ENCODE measurements around the gene KRTAP5-10. TPM values are rescaled to one million over a fixed set of nuclear protein-coding genes. Genes with fewer than 3 reads are reported as not detected.

The KRTAP5-10 gene
- total RNA-seq, 4 donors from 2014 or later = not detected

GRCh38 chr11:71548120-71548519, 17.2 kb upstream of the KRTAP5-10 start, which contains the start of gene KRTAP5-9:
Gene KRTAP5-9, plus strand, starts transcription at chr11:71548420. Its CDS starts 238 bp downstream, at chr11:71548658.
- WGBS, 2 donors = 52 to 56% methylated on average over 4 to 5 of the region's 5 CpGs
- Histone ChIP-seq H3K4me1 (no peaks in the 10 kb centered on the region), H3K36me3 (no peaks in the 10 kb centered on the region), H3K9me3 (no peaks in the 10 kb centered on the region), H3K4me3 (no peak within 1 kb of the TSS), H3K27ac (no peak within 1 kb of the TSS), H3K27me3 (peaks cover 0 to 15% (median 0%) of the 10 kb centered on the region in 4 donors)
- no peak for DNase-seq
- intact Hi-C loops (cut with DNase I) = loop anchor here (5.0 kb wide), 1 partner anchor 66 kb away; no protein-coding TSS in a partner anchor
- TF ChIP-seq POLR2A (IDR thresholded peaks at IDR 0.05) = no peak
- TF ChIP-seq, protein P1, sequence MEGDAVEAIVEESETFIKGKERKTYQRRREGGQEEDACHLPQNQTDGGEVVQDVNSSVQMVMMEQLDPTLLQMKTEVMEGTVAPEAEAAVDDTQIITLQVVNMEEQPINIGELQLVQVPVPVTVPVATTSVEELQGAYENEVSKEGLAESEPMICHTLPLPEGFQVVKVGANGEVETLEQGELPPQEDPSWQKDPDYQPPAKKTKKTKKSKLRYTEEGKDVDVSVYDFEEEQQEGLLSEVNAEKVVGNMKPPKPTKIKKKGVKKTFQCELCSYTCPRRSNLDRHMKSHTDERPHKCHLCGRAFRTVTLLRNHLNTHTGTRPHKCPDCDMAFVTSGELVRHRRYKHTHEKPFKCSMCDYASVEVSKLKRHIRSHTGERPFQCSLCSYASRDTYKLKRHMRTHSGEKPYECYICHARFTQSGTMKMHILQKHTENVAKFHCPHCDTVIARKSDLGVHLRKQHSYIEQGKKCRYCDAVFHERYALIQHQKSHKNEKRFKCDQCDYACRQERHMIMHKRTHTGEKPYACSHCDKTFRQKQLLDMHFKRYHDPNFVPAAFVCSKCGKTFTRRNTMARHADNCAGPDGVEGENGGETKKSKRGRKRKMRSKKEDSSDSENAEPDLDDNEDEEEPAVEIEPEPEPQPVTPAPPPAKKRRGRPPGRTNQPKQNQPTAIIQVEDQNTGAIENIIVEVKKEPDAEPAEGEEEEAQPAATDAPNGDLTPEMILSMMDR (IDR thresholded peaks at IDR 0.05) = no peak

DNA sequence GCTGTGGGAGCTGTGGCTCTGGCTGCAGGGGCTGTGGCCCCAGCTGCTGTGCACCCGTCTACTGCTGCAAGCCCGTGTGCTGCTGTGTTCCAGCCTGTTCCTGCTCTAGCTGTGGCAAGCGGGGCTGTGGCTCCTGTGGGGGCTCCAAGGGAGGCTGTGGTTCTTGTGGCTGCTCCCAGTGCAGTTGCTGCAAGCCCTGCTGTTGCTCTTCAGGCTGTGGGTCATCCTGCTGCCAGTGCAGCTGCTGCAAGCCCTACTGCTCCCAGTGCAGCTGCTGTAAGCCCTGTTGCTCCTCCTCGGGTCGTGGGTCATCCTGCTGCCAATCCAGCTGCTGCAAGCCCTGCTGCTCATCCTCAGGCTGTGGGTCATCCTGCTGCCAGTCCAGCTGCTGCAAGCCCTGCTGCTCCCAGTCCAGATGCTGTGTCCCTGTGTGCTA, 16.6 kb upstream of the KRTAP5-10 start:
- DNase-seq = no peak
- no peaks in the 10 kb centered on the region for H3K9me3 ChIP-seq
- H3K4me3 ChIP-seq = no peak overlapping the region
- no peak overlapping the region for H3K27ac ChIP-seq
- no peak for TF ChIP-seq POLR2A (IDR thresholded peaks at IDR 0.05)
- TF ChIP-seq, protein P1 (IDR thresholded peaks at IDR 0.05) = no peak
- no peaks in the 10 kb centered on the region for H3K36me3 ChIP-seq
- WGBS, 2 donors = 37 to 60% methylated on average over 2 of the region's 5 CpGs
- H3K27me3 ChIP-seq = peaks cover 0 to 15% (median 0%) of the 10 kb centered on the region in 4 donors
- intact Hi-C loops (cut with DNase I) = loop anchor here (5.0 kb wide), 1 partner anchor 66 kb away; no protein-coding TSS in a partner anchor
- H3K4me1 ChIP-seq = no peaks in the 10 kb centered on the region

GRCh38 chr11:71551711-71552110, 13.7 kb upstream of the KRTAP5-10 start:
- TF ChIP-seq, protein P1 (IDR thresholded peaks at IDR 0.05) = no peak
- TF ChIP-seq POLR2A (IDR thresholded peaks at IDR 0.05) = no peak
- Histone ChIP-seq H3K4me3 (no peak overlapping the region), H3K27me3 (peaks cover 0 to 16% (median 0%) of the 10 kb centered on the region in 4 donors), H3K27ac (no peak overlapping the region), H3K4me1 (no peaks in the 10 kb centered on the region), H3K9me3 (no peaks in the 10 kb centered on the region), H3K36me3 (no peaks in the 10 kb centered on the region)
- intact Hi-C loops (cut with DNase I) = no loop called here
- 86 to 91% methylated on average over 1 of the region's 1 CpG for WGBS, 2 donors
- no peak for DNase-seq

GRCh38 chr11:71554996-71555395, 10.4 kb upstream of the KRTAP5-10 start:
- intact Hi-C loops (cut with DNase I) = no loop called here
- TF ChIP-seq, protein P1 (IDR thresholded peaks at IDR 0.05) = no peak
- no peak for TF ChIP-seq POLR2A (IDR thresholded peaks at IDR 0.05)
- Histone ChIP-seq H3K36me3 (no peaks in the 10 kb centered on the region), H3K27ac (no peak overlapping the region), H3K9me3 (no peaks in the 10 kb centered on the region), H3K4me3 (no peak overlapping the region), H3K27me3 (peaks cover 0 to 6% (median 0%) of the 10 kb centered on the region in 4 donors), H3K4me1 (no peaks in the 10 kb centered on the region)
- DNase-seq = no peak
- WGBS, 2 donors = no CpG with 5 or more reads among the region's 6 CpGs

DNA sequence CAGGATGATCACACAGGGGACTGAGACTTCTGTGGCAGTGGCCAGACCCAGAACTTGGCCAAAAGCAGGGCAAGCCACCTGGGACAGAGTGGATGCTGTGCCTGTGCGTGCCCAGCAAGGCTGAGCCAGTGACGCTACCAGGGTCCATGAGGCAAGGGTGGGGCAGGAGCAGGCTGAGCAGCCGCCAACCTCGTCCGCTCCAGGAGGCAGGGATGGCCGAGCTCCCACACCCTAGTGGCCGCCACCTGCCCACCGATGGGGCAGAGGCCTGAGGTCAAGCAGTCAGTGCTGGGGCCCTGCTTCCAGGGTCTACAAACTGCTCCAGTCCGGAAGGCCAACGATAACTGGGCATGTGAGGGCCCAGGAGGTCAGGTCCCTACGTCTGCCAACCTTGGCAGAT, 9.9 kb upstream of the KRTAP5-10 start:
- intact Hi-C loops (cut with DNase I) = no loop called here
- Histone ChIP-seq H3K4me1 (no peaks in the 10 kb centered on the region), H3K9me3 (no peaks in the 10 kb centered on the region), H3K27me3 (peaks cover 0 to 6% (median 0%) of the 10 kb centered on the region in 4 donors), H3K36me3 (no peaks in the 10 kb centered on the region), H3K4me3 (no peak overlapping the region), H3K27ac (no peak overlapping the region)
- TF ChIP-seq, protein P1 (IDR thresholded peaks at IDR 0.05) = no peak
- TF ChIP-seq POLR2A (IDR thresholded peaks at IDR 0.05) = no peak
- no peak for DNase-seq
- 82 to 86% methylated on average over 1 to 5 of the region's 11 CpGs for WGBS, 2 donors
